K562 (cell line): ENCODE data around the gene ALDH16A1. TPM values are rescaled to one million over a fixed set of nuclear protein-coding genes. Genes with fewer than 3 reads are reported as not detected.

Experiments used
- ATAC-seq: fragments of 200-7000 bp; cut with Tn5 transposase; 3 replicates; pipeline ENCODE4 v1.9.1; 2020; ENCODE audit warnings: moderate library complexity
- BruUV-seq: library from RNA; stranded (reverse); fragments of 400-500 nt; replicated peaks from 2 replicates; lab custom pipeline; 2021; lab: Mats Ljungman, UMichigan
- CTCF ChIA-PET: fragments of 300-600 bp; formaldehyde crosslinking; extraction: SDS; loops from one replicate; lab custom pipeline; 2021; ENCODE audit warnings: low intra/inter-chr PET ratio; lab: Yijun Ruan, JAX
- POLR2A ChIA-PET: fragments of 300-600, 350-650 bp; sonication (Branson Sonifier 250); formaldehyde crosslinking; extraction: SDS; loops from one replicate; lab custom pipeline; 2021; ENCODE audit warnings: antibody characterized with exemption, inconsistent platforms; lab: Yijun Ruan, JAX
- DNase-seq, 4 experiments: peaks; one replicate each; pipeline versions ENCODE4 v3.0.0 to v3.0.0-alpha.2; 2011 to 2018; ENCODE audit warnings: low spot score in 3 of 4, mixed read lengths in 3 of 4; ENCODE audit errors: extremely low read depth in 1 of 4
- FAIRE-seq: peaks from 2 replicates; lab custom pipeline; 2011; peaks lifted over from hg19 to GRCh38; lab: Jason Lieb, UNC
- H2AFZ ChIP-seq: 2 replicates; pipeline ENCODE4 v1.6.0; 2011; ENCODE audit warnings: low read depth, low read length, control low read depth, inconsistent platforms
- H3K27ac ChIP-seq: fragments of 200-600 bp; 3 replicates; pipeline ENCODE4 v1.8.0; 2011; ENCODE audit warnings: low read depth, mild to moderate bottlenecking, control low read depth, inconsistent platforms, low read length, moderate library complexity, mixed read lengths; ENCODE audit errors: extremely low read depth
- H3K27me3 ChIP-seq, 2 experiments: fragments of 300-600 bp in 1 of 2; 2 replicates in 1 of 2; 3 replicates in 1 of 2; pipeline versions ENCODE4 v1.6.0 to v1.8.0; 2011; ENCODE audit warnings: inconsistent platforms in 2 of 2, low read length in 2 of 2, mild to moderate bottlenecking in 1 of 2, mixed read lengths in 1 of 2, moderate library complexity in 1 of 2; ENCODE audit not compliant: control insufficient read depth in 2 of 2, insufficient read depth in 2 of 2
- H3K36me3 ChIP-seq: fragments of 300-600 bp; 3 replicates; pipeline ENCODE4 v1.8.0; 2011; ENCODE audit warnings: mild to moderate bottlenecking, low read length, inconsistent platforms; ENCODE audit not compliant: control insufficient read depth, insufficient read depth
- H3K4me1 ChIP-seq, 2 experiments: fragments of 200-600 bp in 1 of 2; replicated peaks in 1 of 2; 2 replicates in 1 of 2; 3 replicates in 1 of 2; pipeline versions ENCODE4 v1.5.1 to v1.8.0; 2011; ENCODE audit warnings: inconsistent platforms in 2 of 2, low read length in 2 of 2, mild to moderate bottlenecking in 1 of 2, mixed read lengths in 1 of 2, moderate library complexity in 1 of 2; ENCODE audit not compliant: control insufficient read depth in 2 of 2, insufficient read depth in 2 of 2
- H3K4me2 ChIP-seq: 2 replicates; pipeline ENCODE4 v1.6.1; 2011; ENCODE audit warnings: low read length, control low read depth, inconsistent platforms, mixed read lengths; ENCODE audit not compliant: insufficient read depth
- H3K4me3 ChIP-seq: fragments of 200-600 bp; sonication (generic), shearing (Covaris generic); 2 replicates; pipeline ENCODE4 v1.5.1; 2016; ENCODE audit warnings: control low read depth, inconsistent platforms
- H3K79me2 ChIP-seq: fragments of 200-600 bp; 3 replicates; pipeline ENCODE4 v1.8.0; 2011; ENCODE audit warnings: low read length, inconsistent platforms; ENCODE audit not compliant: control insufficient read depth, insufficient read depth
- H3K9ac ChIP-seq, 2 experiments: 2 replicates each; pipeline versions ENCODE4 v1.6.0 to v1.6.1; 2011; ENCODE audit warnings: low read depth in 2 of 2, low read length in 2 of 2, control low read depth in 1 of 2, inconsistent platforms in 1 of 2, mild to moderate bottlenecking in 1 of 2, mixed read lengths in 1 of 2; ENCODE audit not compliant: insufficient read depth in 1 of 2
- H3K9me1 ChIP-seq: one replicate; pipeline ENCODE4 v1.6.0; 2011; ENCODE audit warnings: inconsistent platforms, mild to moderate bottlenecking, low read length, moderate library complexity; ENCODE audit not compliant: control insufficient read depth, insufficient read depth
- H3K9me3 ChIP-seq: replicated peaks from 2 replicates; pipeline ENCODE4 v1.5.1; 2011; ENCODE audit warnings: low read depth, low read length, inconsistent platforms; ENCODE audit not compliant: control insufficient read depth, insufficient read depth
- H4K20me1 ChIP-seq: replicated peaks from 2 replicates; pipeline ENCODE4 v1.6.1; 2011; ENCODE audit warnings: low read length, inconsistent platforms, mixed read lengths; ENCODE audit not compliant: control insufficient read depth, insufficient read depth
- BRD9 ChIP-seq: fragments of 450-650 bp; IDR thresholded peaks from 2 replicates; pipeline ENCODE4 v1.6.1; 2018; ENCODE audit warnings: low read depth; ENCODE audit not compliant: partially characterized antibody
- DLX4 ChIP-seq: fragments of 250-450 bp; sonication (Bioruptor Pico); IDR thresholded peaks from 2 replicates; pipeline ENCODE4 v1.6.1; 2021; ENCODE audit warnings: mild to moderate bottlenecking
- ELF1 ChIP-seq: fragments of 200-800 bp; sonication (Bioruptor generic); IDR thresholded peaks from 2 replicates; pipeline ENCODE4 v1.6.1; 2016; ENCODE audit warnings: missing genetic modification characterization, missing compliant biosample characterization
- HNRNPH1 ChIP-seq: fragments of 200-400 bp; formaldehyde crosslinking; optimal IDR thresholded peaks from 2 replicates; pipeline ENCODE3; 2017; ENCODE audit warnings: low read depth, mild to moderate bottlenecking, low read length, moderate library complexity
- MED1 ChIP-seq: sonication (generic); formaldehyde crosslinking; IDR thresholded peaks from 2 replicates; pipeline ENCODE4 v1.8.1; 2023; ENCODE audit warnings: missing genetic modification reagents, borderline replicate concordance
- PHF20 ChIP-seq: fragments of 450-650 bp; IDR thresholded peaks from 2 replicates; pipeline ENCODE4 v1.6.1; 2018; ENCODE audit not compliant: partially characterized antibody
- SMARCC2 ChIP-seq: fragments of 450-650 bp; IDR thresholded peaks from 2 replicates; pipeline ENCODE4 v1.6.1; 2017; ENCODE audit warnings: antibody characterized with exemption, moderate library complexity, mild to moderate bottlenecking, low read depth
- SPI1 ChIP-seq: IDR thresholded peaks from 2 replicates; pipeline ENCODE4 v1.6.1; 2011; ENCODE audit warnings: low read depth, low read length, control low read depth, borderline replicate concordance
- XRCC4 ChIP-seq: IDR thresholded peaks from one replicate; pipeline ENCODE4 v1.6.1; 2011; ENCODE audit not compliant: insufficient read depth, insufficient read length; ENCODE audit errors: extremely low read depth
- ZBTB26 ChIP-seq: fragments of 450-650 bp; formaldehyde crosslinking; IDR thresholded peaks from 2 replicates; pipeline ENCODE4 v1.4.0; 2022; ENCODE audit warnings: missing genetic modification characterization
- ZKSCAN1 ChIP-seq: fragments of 150-350 bp; IDR thresholded peaks from 2 replicates; pipeline ENCODE4 v1.6.1; 2016; ENCODE audit warnings: low read depth, low read length
- ZNF699 ChIP-seq: fragments of 250-450 bp; sonication (Bioruptor Pico); IDR thresholded peaks from 2 replicates; pipeline ENCODE4 v1.8.0; 2021; ENCODE audit warnings: mild to moderate bottlenecking, moderate library complexity; ENCODE audit not compliant: insufficient replicate concordance
- WGBS: fragments of 100-300 bp; shearing (Covaris generic); methylation state at CpG from one replicate; pipeline ENCODE4 v1.1.6; 2016; ENCODE audit warnings: low coverage, mixed read lengths; ENCODE audit not compliant: insufficient coverage; ENCODE audit errors: missing lambda C conversion rate; 5-methylcytosine and 5-hydroxymethylcytosine counted together
- in situ Hi-C: fragments of 300-500 bp; cut with MboI; formaldehyde crosslinking; loops from 4 replicates; pipeline ENCODE4 v1.15.0; 2018; ENCODE audit warnings: inconsistent platforms, mixed read lengths
- intact Hi-C: fragments of 100-400 bp; cut with micrococcal nuclease; formaldehyde crosslinking; loops from 2 replicates; pipeline ENCODE4 v1.14.2; 2022
- polyA plus RNA-seq, 8 experiments: library from polyadenylated mRNA; depleted of rRNA in 4 of 8; stranded (reverse) in 5 of 8; unstranded in 3 of 8; fragments of >200 nt; fragmentation: Nextera tagmentation in 2 of 8; fragmentation: Illumina TruSeq in 1 of 8; extraction: Ambion mirVana in 2 of 8; extraction: Trizol in 1 of 8; gene quantifications; 2 replicates each; pipeline versions ENCODE4 v1.2.1 to v1.2.3, GENCODE V29; 2011 to 2014; ENCODE audit warnings: inconsistent platforms in 1 of 8, missing spikeins in 1 of 8
- total RNA-seq, 7 experiments: library from RNA; depleted of rRNA in 6 of 7; stranded (reverse); fragments of >200 nt in 6 of 7; fragmentation: Illumina TruSeq in 2 of 7; extraction: Trizol in 2 of 7; gene quantifications; 2 replicates each; pipeline versions ENCODE4 v1.2.1 to v1.2.3, GENCODE V29; 2011 to 2021; ENCODE audit warnings: low replicate concordance in 1 of 7
- TF ChIP-seq, protein P1 (sequence below): fragments of 450-650 bp; IDR thresholded peaks from 2 replicates; pipeline ENCODE4 v1.6.1; 2016; ENCODE audit warnings: missing biosample characterization, missing genetic modification characterization
- TF ChIP-seq, protein P2 (sequence below): sonication (generic); formaldehyde crosslinking; IDR thresholded peaks from 2 replicates; pipeline ENCODE4 v1.8.1; 2023; ENCODE audit warnings: missing genetic modification reagents, mild to moderate bottlenecking, borderline replicate concordance

The ALDH16A1 gene
- total and polyA plus RNA-seq, 9 of the 15 experiments (the other 6 are each of a cell fraction or from before 2014, with no cell fraction given) = 2.2 to 52.2 (median 7.6) TPM

- ATAC-seq (no peak), FAIRE-seq (no peak), DNase-seq (no peak)
- POLR2A ChIA-PET = no interaction called here
- peaks cover 0 to 20% of the 10 kb centered on the region in 2 experiments; a peak in 4 of 5 replicates for H3K4me1 ChIP-seq
- TF ChIP-seq DLX4 (CRISPR knock-in tag) (no peak), SPI1 (no peak), ELF1 (tag) (no peak), ZNF699 (CRISPR knock-in tag) (no peak), PHF20 (no peak), SMARCC2 (no peak), BRD9 (no peak), ZBTB26 (CRISPR knock-in tag) (no peak), HNRNPH1 (no peak), XRCC4 (no peak), ZKSCAN1 (no peak), MED1 (CRISPR knock-in tag) (no peak)
- TF ChIP-seq, protein P1, sequence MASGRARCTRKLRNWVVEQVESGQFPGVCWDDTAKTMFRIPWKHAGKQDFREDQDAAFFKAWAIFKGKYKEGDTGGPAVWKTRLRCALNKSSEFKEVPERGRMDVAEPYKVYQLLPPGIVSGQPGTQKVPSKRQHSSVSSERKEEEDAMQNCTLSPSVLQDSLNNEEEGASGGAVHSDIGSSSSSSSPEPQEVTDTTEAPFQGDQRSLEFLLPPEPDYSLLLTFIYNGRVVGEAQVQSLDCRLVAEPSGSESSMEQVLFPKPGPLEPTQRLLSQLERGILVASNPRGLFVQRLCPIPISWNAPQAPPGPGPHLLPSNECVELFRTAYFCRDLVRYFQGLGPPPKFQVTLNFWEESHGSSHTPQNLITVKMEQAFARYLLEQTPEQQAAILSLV (tag) = no peak
- TF ChIP-seq, protein P2, sequence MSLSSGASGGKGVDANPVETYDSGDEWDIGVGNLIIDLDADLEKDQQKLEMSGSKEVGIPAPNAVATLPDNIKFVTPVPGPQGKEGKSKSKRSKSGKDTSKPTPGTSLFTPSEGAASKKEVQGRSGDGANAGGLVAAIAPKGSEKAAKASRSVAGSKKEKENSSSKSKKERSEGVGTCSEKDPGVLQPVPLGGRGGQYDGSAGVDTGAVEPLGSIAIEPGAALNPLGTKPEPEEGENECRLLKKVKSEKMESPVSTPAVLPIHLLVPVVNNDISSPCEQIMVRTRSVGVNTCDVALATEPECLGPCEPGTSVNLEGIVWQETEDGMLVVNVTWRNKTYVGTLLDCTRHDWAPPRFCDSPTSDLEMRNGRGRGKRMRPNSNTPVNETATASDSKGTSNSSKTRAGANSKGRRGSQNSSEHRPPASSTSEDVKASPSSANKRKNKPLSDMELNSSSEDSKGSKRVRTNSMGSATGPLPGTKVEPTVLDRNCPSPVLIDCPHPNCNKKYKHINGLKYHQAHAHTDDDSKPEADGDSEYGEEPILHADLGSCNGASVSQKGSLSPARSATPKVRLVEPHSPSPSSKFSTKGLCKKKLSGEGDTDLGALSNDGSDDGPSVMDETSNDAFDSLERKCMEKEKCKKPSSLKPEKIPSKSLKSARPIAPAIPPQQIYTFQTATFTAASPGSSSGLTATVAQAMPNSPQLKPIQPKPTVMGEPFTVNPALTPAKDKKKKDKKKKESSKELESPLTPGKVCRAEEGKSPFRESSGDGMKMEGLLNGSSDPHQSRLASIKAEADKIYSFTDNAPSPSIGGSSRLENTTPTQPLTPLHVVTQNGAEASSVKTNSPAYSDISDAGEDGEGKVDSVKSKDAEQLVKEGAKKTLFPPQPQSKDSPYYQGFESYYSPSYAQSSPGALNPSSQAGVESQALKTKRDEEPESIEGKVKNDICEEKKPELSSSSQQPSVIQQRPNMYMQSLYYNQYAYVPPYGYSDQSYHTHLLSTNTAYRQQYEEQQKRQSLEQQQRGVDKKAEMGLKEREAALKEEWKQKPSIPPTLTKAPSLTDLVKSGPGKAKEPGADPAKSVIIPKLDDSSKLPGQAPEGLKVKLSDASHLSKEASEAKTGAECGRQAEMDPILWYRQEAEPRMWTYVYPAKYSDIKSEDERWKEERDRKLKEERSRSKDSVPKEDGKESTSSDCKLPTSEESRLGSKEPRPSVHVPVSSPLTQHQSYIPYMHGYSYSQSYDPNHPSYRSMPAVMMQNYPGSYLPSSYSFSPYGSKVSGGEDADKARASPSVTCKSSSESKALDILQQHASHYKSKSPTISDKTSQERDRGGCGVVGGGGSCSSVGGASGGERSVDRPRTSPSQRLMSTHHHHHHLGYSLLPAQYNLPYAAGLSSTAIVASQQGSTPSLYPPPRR (CRISPR knock-in tag) = no peak
- no peaks in the 10 kb centered on the region for H3K9me1 ChIP-seq
- intact Hi-C loops = no loop called here
- no peak overlapping the region for H3K4me3 ChIP-seq
- no peak overlapping the region; a peak in 1 of 4 replicates for H3K9ac ChIP-seq
- H3K36me3 ChIP-seq = peaks cover 53% of the 10 kb centered on the region; the same call in 2 of the 3 replicates
- no TSS peak for BruUV-seq
- in situ Hi-C loops = no loop called here
- 98% methylated on average over 10 of the region's 12 CpGs for WGBS
- H2AFZ ChIP-seq = no peak overlapping the region
- H3K27ac ChIP-seq = no peak overlapping the region
- H3K9me3 ChIP-seq = no peaks in the 10 kb centered on the region
- no peaks in the 10 kb centered on the region for H3K27me3 ChIP-seq
- no peaks in the 10 kb centered on the region for H4K20me1 ChIP-seq
- H3K4me2 ChIP-seq = no peak overlapping the region
- 0 out of 3 replicates have a peak, but pooled peaks cover 3% of the 10 kb centered on the region for H3K79me2 ChIP-seq
- CTCF ChIA-PET = no interaction called here
Observed at GRCh38 chr19:49462492-49462891, 9.5 kb downstream of the ALDH16A1 start.
